ENCODE measurements around the gene LCN15. TPM values are rescaled to one million over a fixed set of nuclear protein-coding genes. Genes with fewer than 3 reads are reported as not detected.

Gene LCN15
- total RNA-seq, 2 experiments from 2014 or later, result not detected

- H3K27me3 Mint-ChIP-seq, result no peaks in the 10 kb centered on the region
- H3K4me3 Mint-ChIP-seq, result no peak overlapping the region
- CTCF ChIA-PET, result no interaction called here
- POLR2A ChIA-PET, result interaction anchor here (2.1 kb wide), 1 partner anchor 8 kb away, joined by 5 read pairs; no protein-coding TSS in a partner anchor
- no peaks in the 10 kb centered on the region for H3K9me3 Mint-ChIP-seq
- H3K27ac Mint-ChIP-seq, result no peak overlapping the region
- peaks cover 27% of the 10 kb centered on the region for H3K36me3 Mint-ChIP-seq
- intact Hi-C loops (cut with micrococcal nuclease), result no loop called here
- DNase-seq, result peak; percentile 34
- peaks cover 24% of the 10 kb centered on the region for H3K4me1 Mint-ChIP-seq (ENCODE audit: low read depth)
Measured at GRCh38 chr9:136721339-136722092, 42.8 kb downstream of the LCN15 start.

DNA sequence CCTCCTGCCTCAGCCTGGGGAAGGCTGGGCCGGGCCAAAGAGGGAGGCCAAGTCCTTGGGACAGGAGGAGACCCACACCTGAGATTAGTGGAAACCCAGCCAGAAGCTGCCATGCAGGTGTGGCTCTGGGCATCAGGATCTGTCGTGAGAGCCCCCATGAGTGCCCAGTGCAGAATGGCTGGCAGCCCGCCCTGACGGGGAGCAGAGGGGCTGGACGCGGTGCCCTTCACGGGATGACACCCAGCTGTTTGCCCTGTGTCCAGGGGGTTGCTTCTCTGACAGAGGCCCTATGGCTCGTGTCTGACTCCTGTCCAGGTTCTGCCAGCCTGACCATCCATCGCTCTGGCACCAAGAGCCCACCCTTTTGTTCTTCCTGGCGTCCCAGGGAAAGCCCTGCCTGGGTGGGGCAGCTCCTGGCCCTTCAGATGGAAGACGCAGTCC lies 43.4 kb downstream of the LCN15 start:
- intact Hi-C loops (cut with micrococcal nuclease), result no loop called here
- Mint-ChIP-seq H3K27ac (no peak overlapping the region), H3K9me3 (no peaks in the 10 kb centered on the region), H3K36me3 (peaks cover 21% of the 10 kb centered on the region), H3K4me3 (no peak overlapping the region), H3K27me3 (peaks cover 1% of the 10 kb centered on the region), H3K4me1 (ENCODE audit: low read depth) (peaks cover 18% of the 10 kb centered on the region)
- CTCF ChIA-PET, result no interaction called here
- no peak for DNase-seq
- POLR2A ChIA-PET, result interaction anchor here (2.1 kb wide), 1 partner anchor 9 kb away, joined by 5 read pairs; no protein-coding TSS in a partner anchor

DNA sequence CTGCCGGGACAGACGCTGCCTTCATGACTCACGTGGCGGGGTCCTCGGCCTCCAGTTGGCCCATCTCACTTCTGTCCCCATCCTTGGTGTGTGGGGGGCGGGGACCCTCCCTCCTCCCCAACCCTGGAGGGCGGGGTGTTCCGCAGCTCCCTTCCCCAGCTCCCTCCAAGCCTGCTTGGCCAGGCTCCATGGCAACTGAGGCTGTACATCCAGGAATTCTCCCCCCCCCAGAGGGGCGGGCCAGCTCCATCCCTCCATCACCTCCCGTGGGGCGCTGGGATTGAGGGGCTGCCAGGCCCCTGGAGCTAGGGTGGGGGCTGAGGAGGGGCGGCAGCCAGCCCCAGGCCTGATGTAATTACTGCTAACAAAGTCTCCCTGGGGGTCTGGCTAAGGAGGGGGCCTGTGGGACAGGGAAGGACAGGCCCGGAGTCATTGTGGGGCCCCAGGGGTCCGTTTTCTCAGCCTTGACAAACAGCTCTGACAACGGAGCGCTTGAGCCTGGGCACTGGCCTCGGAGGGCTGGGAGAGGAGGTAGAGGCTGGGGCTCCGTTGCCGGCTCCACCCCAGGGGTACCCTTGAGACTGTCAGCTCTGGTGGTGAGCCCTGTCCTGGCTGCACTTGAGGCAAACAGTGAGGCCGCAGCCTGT lies 43.9 kb downstream of the LCN15 start:
- Mint-ChIP-seq H3K4me3 (no peak overlapping the region), H3K9me3 (no peaks in the 10 kb centered on the region), H3K36me3 (peaks cover 15% of the 10 kb centered on the region), H3K27ac (no peak overlapping the region), H3K27me3 (peaks cover 3% of the 10 kb centered on the region), H3K4me1 (ENCODE audit: low read depth) (peaks cover 13% of the 10 kb centered on the region)
- DNase-seq, result no peak
- intact Hi-C loops (cut with micrococcal nuclease), result no loop called here
- ChIA-PET POLR2A (interaction anchor here (2.1 kb wide), 1 partner anchor 10 kb away, joined by 5 read pairs; no protein-coding TSS in a partner anchor), CTCF (no interaction called here)

- Mint-ChIP-seq H3K4me1 (ENCODE audit: low read depth) (peaks cover 10% of the 10 kb centered on the region), H3K27ac (no peak overlapping the region), H3K4me3 (no peak overlapping the region), H3K9me3 (no peaks in the 10 kb centered on the region), H3K36me3 (peaks cover 10% of the 10 kb centered on the region), H3K27me3 (peaks cover 6% of the 10 kb centered on the region)
- ChIA-PET CTCF (interaction anchor here (0.9 to 1.0 kb wide), 2 partner anchors 8 to 48 kb away, joined by 3 read pairs; no protein-coding TSS in a partner anchor), POLR2A (interaction anchor here (1.2 kb wide), 1 partner anchor 8 kb away, joined by 4 read pairs; no protein-coding TSS in a partner anchor)
- intact Hi-C loops (cut with micrococcal nuclease), result no loop called here
- DNase-seq, result no peak
Measured at GRCh38 chr9:136719195-136719880, 45.0 kb downstream of the LCN15 start.

GRCh38 chr9:136718345-136719194 lies 45.7 kb downstream of the LCN15 start:
- intact Hi-C loops (cut with micrococcal nuclease), result no loop called here
- H3K4me1 Mint-ChIP-seq (ENCODE audit: low read depth), result peaks cover 3% of the 10 kb centered on the region
- H3K9me3 Mint-ChIP-seq, result no peaks in the 10 kb centered on the region
- peaks cover 3% of the 10 kb centered on the region for H3K36me3 Mint-ChIP-seq
- H3K4me3 Mint-ChIP-seq, result no peak overlapping the region
- CTCF ChIA-PET, result interaction anchor here (0.5 to 1.0 kb wide), 3 partner anchors 9 to 317 kb away, joined by 3 read pairs; no protein-coding TSS in a partner anchor
- POLR2A ChIA-PET, result interaction anchor here (1.2 kb wide), 1 partner anchor 9 kb away, joined by 4 read pairs; no protein-coding TSS in a partner anchor
- H3K27me3 Mint-ChIP-seq, result peaks cover 11% of the 10 kb centered on the region
- H3K27ac Mint-ChIP-seq, result no peak overlapping the region
- no peak for DNase-seq

- POLR2A ChIA-PET, result interaction anchor here (4.9 kb wide), 1 partner anchor 10 kb away, joined by 25 read pairs; no protein-coding TSS in a partner anchor
- H3K4me1 Mint-ChIP-seq (ENCODE audit: low read depth), result peaks cover 3% of the 10 kb centered on the region
- intact Hi-C loops (cut with micrococcal nuclease), result no loop called here
Measured at GRCh38 chr9:136717399-136717798, 46.9 kb downstream of the LCN15 start.

DNA sequence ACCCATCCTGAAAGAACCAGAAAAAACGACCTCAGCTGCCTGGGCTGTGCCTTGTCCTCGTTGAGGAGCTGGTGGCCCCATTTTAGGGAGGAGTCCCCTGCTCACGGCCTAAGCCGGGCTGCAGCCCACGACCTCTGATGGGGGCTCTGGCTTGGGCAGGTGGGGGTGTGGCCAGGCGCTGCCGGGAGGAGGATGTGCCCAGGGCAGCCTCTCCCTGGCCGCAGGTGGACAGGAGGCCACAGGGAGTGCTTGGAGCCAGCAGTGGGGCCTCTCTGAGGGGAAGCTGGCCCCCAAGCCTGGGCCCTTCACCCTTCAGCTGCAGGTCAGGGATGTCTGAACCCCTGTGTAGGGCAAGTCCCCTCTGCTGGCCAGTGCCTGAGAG lies 49.4 kb downstream of the LCN15 start:
- intact Hi-C loops (cut with micrococcal nuclease), result no loop called here
- H3K27me3 Mint-ChIP-seq, result peaks cover 29% of the 10 kb centered on the region
- no peaks in the 10 kb centered on the region for H3K9me3 Mint-ChIP-seq
- ChIA-PET POLR2A (interaction anchor here (4.9 kb wide), 1 partner anchor 12 kb away, joined by 25 read pairs; no protein-coding TSS in a partner anchor), CTCF (interaction anchor here (1.9 kb wide), 1 partner anchor 12 kb away, joined by 12 read pairs; no protein-coding TSS in a partner anchor)
- no peak for DNase-seq
- no peak overlapping the region for H3K27ac Mint-ChIP-seq
- no peaks in the 10 kb centered on the region for H3K36me3 Mint-ChIP-seq
- no peak overlapping the region for H3K4me3 Mint-ChIP-seq
- H3K4me1 Mint-ChIP-seq (ENCODE audit: low read depth), result no peaks in the 10 kb centered on the region

More at GRCh38 chr9:136717399-136717798, 46.9 kb downstream of the LCN15 start:
- Mint-ChIP-seq H3K27me3 (peaks cover 16% of the 10 kb centered on the region), H3K9me3 (no peaks in the 10 kb centered on the region), H3K27ac (no peak overlapping the region), H3K4me3 (no peak overlapping the region), H3K36me3 (no peaks in the 10 kb centered on the region)
- no peak for DNase-seq
- CTCF ChIA-PET, result no interaction called here

DNA sequence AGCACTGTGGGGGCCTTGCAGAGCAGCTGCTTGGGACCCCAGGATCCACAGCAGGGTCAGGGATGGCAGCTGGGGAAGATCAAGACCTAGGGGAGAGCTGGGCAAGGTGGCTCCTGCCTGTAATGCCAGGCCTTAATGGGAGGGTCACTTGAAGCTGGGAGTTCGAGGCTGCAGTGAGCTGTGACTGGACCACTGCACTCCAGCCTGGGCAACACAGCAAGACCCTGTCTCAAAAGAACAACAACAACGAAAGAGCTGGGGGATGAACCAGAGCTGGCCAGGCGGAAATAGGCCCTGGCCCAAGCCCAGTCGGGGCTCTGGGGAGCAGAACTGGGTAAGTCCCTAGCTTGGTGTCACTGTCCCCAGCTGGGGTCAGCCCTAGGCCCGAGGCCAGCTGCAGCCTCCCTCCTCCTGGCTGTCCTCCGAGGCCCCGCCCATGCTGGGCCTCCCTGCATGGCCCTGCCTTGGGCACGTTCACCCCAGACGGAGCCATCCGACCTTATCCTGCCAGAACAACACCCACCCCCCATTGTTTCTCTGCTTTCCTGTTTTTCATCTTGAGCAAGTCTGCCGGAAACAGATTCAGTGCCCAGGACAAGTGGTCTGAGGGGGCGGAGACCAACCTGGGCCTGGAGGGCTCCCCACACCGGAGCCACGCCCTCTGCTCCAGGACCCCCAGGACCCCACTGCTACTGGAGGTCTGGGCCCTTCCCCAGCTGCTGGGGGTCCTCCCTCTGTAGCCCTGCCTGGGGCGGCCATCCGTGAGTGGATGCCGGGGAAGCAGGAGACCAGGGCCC lies 50.0 kb downstream of the LCN15 start:
- H3K9me3 Mint-ChIP-seq, result no peaks in the 10 kb centered on the region
- DNase-seq, result no peak
- no peaks in the 10 kb centered on the region for H3K36me3 Mint-ChIP-seq
- no peak overlapping the region for H3K27ac Mint-ChIP-seq
- H3K4me1 Mint-ChIP-seq (ENCODE audit: low read depth), result no peaks in the 10 kb centered on the region
- POLR2A ChIA-PET, result interaction anchor here (4.9 kb wide), 1 partner anchor 13 kb away, joined by 25 read pairs; no protein-coding TSS in a partner anchor
- CTCF ChIA-PET, result interaction anchor here (1.1 to 1.2 kb wide), 2 partner anchors 13 to 15 kb away, joined by 3 to 6 read pairs; no protein-coding TSS in a partner anchor
- intact Hi-C loops (cut with micrococcal nuclease), result no loop called here
- H3K27me3 Mint-ChIP-seq, result peaks cover 29% of the 10 kb centered on the region
- no peak overlapping the region for H3K4me3 Mint-ChIP-seq

GRCh38 chr9:136713550-136713949 lies 50.8 kb downstream of the LCN15 start:
- no peak for DNase-seq
- intact Hi-C loops (cut with micrococcal nuclease), result no loop called here
- POLR2A ChIA-PET, result interaction anchor here (4.9 kb wide), 1 partner anchor 14 kb away, joined by 25 read pairs; no protein-coding TSS in a partner anchor
- Mint-ChIP-seq H3K36me3 (no peaks in the 10 kb centered on the region), H3K4me3 (no peak overlapping the region), H3K27me3 (peaks cover 29% of the 10 kb centered on the region), H3K4me1 (ENCODE audit: low read depth) (no peaks in the 10 kb centered on the region), H3K9me3 (no peaks in the 10 kb centered on the region), H3K27ac (no peak overlapping the region)
- CTCF ChIA-PET, result interaction anchor here (1.1 to 1.2 kb wide), 2 partner anchors 14 to 16 kb away, joined by 3 to 6 read pairs; no protein-coding TSS in a partner anchor

GRCh38 chr9:136712690-136713544 lies 51.4 kb downstream of the LCN15 start:
- POLR2A ChIA-PET, result interaction anchor here (4.9 kb wide), 1 partner anchor 14 kb away, joined by 25 read pairs; no protein-coding TSS in a partner anchor
- CTCF ChIA-PET, result interaction anchor here (1.1 to 1.2 kb wide), 2 partner anchors 15 to 17 kb away, joined by 3 to 6 read pairs; no protein-coding TSS in a partner anchor
- H3K9me3 Mint-ChIP-seq, result no peaks in the 10 kb centered on the region
- no peak overlapping the region for H3K4me3 Mint-ChIP-seq
- no peaks in the 10 kb centered on the region for H3K4me1 Mint-ChIP-seq (ENCODE audit: low read depth)
- no peaks in the 10 kb centered on the region for H3K36me3 Mint-ChIP-seq
- H3K27ac Mint-ChIP-seq, result no peak overlapping the region
- intact Hi-C loops (cut with micrococcal nuclease), result no loop called here
- DNase-seq, result no peak
- H3K27me3 Mint-ChIP-seq, result peaks cover 29% of the 10 kb centered on the region
